ENCODE data around the gene PRDM10.

DNA sequence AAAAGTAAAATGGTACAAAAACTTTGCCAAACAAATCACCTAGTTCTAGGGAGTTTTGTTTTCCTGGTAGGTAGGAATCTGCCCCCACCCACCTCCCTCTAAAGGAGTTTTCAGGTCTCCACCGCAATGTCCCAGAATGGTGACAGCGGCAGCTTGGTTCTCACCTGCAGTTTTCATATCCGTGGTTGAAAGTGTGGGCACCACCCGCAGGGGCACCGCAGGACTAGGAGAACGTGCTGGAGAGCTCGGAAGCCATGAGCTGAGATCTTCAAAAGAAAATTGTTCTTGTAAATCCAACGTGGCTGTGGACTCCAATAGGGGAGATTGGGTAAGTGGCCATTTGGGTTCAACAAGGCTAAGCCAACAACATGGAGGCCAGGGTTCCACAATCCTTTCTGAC is 118.1 kb downstream of the PRDM10 start:
- TF ChIP-seq, protein P1, sequence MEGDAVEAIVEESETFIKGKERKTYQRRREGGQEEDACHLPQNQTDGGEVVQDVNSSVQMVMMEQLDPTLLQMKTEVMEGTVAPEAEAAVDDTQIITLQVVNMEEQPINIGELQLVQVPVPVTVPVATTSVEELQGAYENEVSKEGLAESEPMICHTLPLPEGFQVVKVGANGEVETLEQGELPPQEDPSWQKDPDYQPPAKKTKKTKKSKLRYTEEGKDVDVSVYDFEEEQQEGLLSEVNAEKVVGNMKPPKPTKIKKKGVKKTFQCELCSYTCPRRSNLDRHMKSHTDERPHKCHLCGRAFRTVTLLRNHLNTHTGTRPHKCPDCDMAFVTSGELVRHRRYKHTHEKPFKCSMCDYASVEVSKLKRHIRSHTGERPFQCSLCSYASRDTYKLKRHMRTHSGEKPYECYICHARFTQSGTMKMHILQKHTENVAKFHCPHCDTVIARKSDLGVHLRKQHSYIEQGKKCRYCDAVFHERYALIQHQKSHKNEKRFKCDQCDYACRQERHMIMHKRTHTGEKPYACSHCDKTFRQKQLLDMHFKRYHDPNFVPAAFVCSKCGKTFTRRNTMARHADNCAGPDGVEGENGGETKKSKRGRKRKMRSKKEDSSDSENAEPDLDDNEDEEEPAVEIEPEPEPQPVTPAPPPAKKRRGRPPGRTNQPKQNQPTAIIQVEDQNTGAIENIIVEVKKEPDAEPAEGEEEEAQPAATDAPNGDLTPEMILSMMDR (IDR thresholded peaks at IDR 0.05) = no peak
- TF ChIP-seq POLR2A (IDR thresholded peaks at IDR 0.05) (no peak), EP300 (IDR thresholded peaks at IDR 0.05) (no peak)
